ENCODE measurements around the gene ZDHHC6. TPM values are rescaled to one million over a fixed set of nuclear protein-coding genes. Genes with fewer than 3 reads are reported as not detected.
A peak's percentile ranks its signal among the peaks of the same experiment; 100 is the strongest.

Gene ZDHHC6
- total and polyA plus RNA-seq, 12 donors, result 11.0 to 34.5 (median 15.4) TPM

- Histone ChIP-seq H3K4me1 (peaks cover 0 to 4% (median 0%) of the 10 kb centered on the region in 9 donors), H3K27ac (no peak overlapping the region), H3K36me3 (peaks cover 0 to 13% (median 0%) of the 10 kb centered on the region in 9 donors), H3K9me3 (peaks cover 0 to 6% (median 0%) of the 10 kb centered on the region in 11 donors), H3K4me3 (no peak overlapping the region), H3K27me3 (no peaks in the 10 kb centered on the region)
- WGBS, 2 donors, result 94 to 98% methylated on average over 2 of the region's 2 CpGs
- ATAC-seq (no peak), DNase-seq (no peak)
- intact Hi-C loops (cut with DNase I), result no loop called here
- TF ChIP-seq CTCF (IDR thresholded peaks at IDR 0.05), result no peak
These were observed 9.8 kb upstream of the ZDHHC6 start for GRCh38 chr10:112456533-112456932.

- intact Hi-C loops (cut with DNase I), result no loop called here
- no peaks in the 10 kb centered on the region for H3K27me3 ChIP-seq
- peaks cover 0 to 7% (median 0%) of the 10 kb centered on the region in 9 donors for H3K36me3 ChIP-seq
- TF ChIP-seq CTCF (IDR thresholded peaks at IDR 0.05), result no peak
- no peak for DNase-seq
- peaks cover 0 to 7% (median 0%) of the 10 kb centered on the region in 9 donors for H3K4me1 ChIP-seq
- no peak overlapping the region for H3K27ac ChIP-seq
- H3K9me3 ChIP-seq, result peaks cover 0 to 6% (median 0%) of the 10 kb centered on the region in 11 donors
- H3K4me3 ChIP-seq, result no peak overlapping the region
- 81% methylated on average over 2 of the region's 3 CpGs for WGBS, 2 donors
- no peak for ATAC-seq
These were observed 8.4 kb upstream of the ZDHHC6 start for GRCh38 chr10:112454910-112455779.

- TF ChIP-seq CTCF (IDR thresholded peaks at IDR 0.05), result no peak
These were observed 2.2 kb upstream of the ZDHHC6 start for GRCh38 chr10:112448888-112449287.

GRCh38 chr10:112447620-112447928 lies 860 bp upstream of the ZDHHC6 start:
- intact Hi-C loops (cut with DNase I), result loop anchor here in 2 of 10 donors (5.0 kb wide), 2 partner anchors 80 to 265 kb away; partner anchors contain the start of gene GPAM (in 1 of the 2)
- no peaks in the 10 kb centered on the region for H3K27me3 ChIP-seq
- TF ChIP-seq CTCF (IDR thresholded peaks at IDR 0.05), result no peak
- WGBS, 2 donors, result 2 to 4% methylated on average over 10 of the region's 10 CpGs
- DNase-seq (no peak), ATAC-seq (no peak)
- no peaks in the 10 kb centered on the region for H3K9me3 ChIP-seq
- H3K27ac ChIP-seq, result peak overlapping the region in 9 of 10 donors; percentile 88 to 95 (median 91)
- peaks cover 0 to 40% (median 12%) of the 10 kb centered on the region in 9 donors for H3K36me3 ChIP-seq
- peaks cover 5 to 38% (median 27%) of the 10 kb centered on the region in 9 donors for H3K4me1 ChIP-seq
- H3K4me3 ChIP-seq, result peak overlapping the region; percentile 60 to 98 (median 78)

More at GRCh38 chr10:112448888-112449287, 2.2 kb upstream of the ZDHHC6 start:
- ATAC-seq, result no peak
- H3K4me1 ChIP-seq, result peaks cover 5 to 38% (median 27%) of the 10 kb centered on the region in 9 donors
- no peaks in the 10 kb centered on the region for H3K27me3 ChIP-seq
- intact Hi-C loops (cut with DNase I), result loop anchor here in 2 of 10 donors (5.0 kb wide), 2 partner anchors 82 to 267 kb away; partner anchors contain the start of gene GPAM (in 1 of the 2)
- no peak overlapping the region for H3K27ac ChIP-seq
- WGBS, 2 donors, result 76 to 81% methylated on average over 4 of the region's 4 CpGs
- peaks cover 0 to 6% (median 0%) of the 10 kb centered on the region in 11 donors for H3K9me3 ChIP-seq
- H3K4me3 ChIP-seq, result no peak overlapping the region
- peaks cover 0 to 27% (median 7%) of the 10 kb centered on the region in 9 donors for H3K36me3 ChIP-seq
- no peak for DNase-seq
